SK-N-MC (cell line): Measurements from ENCODE around the gene PDXK.

ENCODE experiments used
- EZH2 ChIP-seq: fragments of 200-600 bp; sonication (generic); IDR thresholded peaks from one replicate; pipeline ENCODE4 v1.6.1; 2017; ENCODE audit warnings: antibody characterized with exemption
- POLR2AphosphoS5 ChIP-seq: IDR thresholded peaks from 2 replicates; pipeline ENCODE4 v1.6.1; 2012; ENCODE audit warnings: mild to moderate bottlenecking, low read depth, low read length, borderline replicate concordance

- TF ChIP-seq EZH2 (no peak), POLR2AphosphoS5 (no peak)
Observed at GRCh38 chr21:43770066-43770655, 51.2 kb downstream of the PDXK start.
